ENCODE measurements around the gene MFN2. TPM values are rescaled to one million over a fixed set of nuclear protein-coding genes. Genes with fewer than 3 reads are reported as not detected.
A peak's percentile ranks its signal among the peaks of the same experiment; 100 is the strongest.

MFN2 gene
- total RNA-seq, 2 experiments from 2014 or later, result 52.5 to 71.6 TPM

GRCh38 chr1:11961230-11961629, 19.0 kb upstream of the MFN2 start:
- DNase-seq (no peak), ATAC-seq (no peak)
- Mint-ChIP-seq H3K4me1 (no peaks in the 10 kb centered on the region), H3K27ac (no peak overlapping the region), H3K9me3 (ENCODE audit: low read depth) (no peaks in the 10 kb centered on the region), H3K36me3 (ENCODE audit: low read depth) (no peaks in the 10 kb centered on the region), H3K27me3 (no peaks in the 10 kb centered on the region), H3K4me3 (no peak overlapping the region)
- ChIA-PET CTCF (no interaction called here), POLR2A (interaction anchor here (0.6 kb wide), 1 partner anchor 53 kb away, joined by 3 read pairs; no protein-coding TSS in a partner anchor)
- intact Hi-C loops (cut with DNase I, micrococcal nuclease), result no loop called here

DNA sequence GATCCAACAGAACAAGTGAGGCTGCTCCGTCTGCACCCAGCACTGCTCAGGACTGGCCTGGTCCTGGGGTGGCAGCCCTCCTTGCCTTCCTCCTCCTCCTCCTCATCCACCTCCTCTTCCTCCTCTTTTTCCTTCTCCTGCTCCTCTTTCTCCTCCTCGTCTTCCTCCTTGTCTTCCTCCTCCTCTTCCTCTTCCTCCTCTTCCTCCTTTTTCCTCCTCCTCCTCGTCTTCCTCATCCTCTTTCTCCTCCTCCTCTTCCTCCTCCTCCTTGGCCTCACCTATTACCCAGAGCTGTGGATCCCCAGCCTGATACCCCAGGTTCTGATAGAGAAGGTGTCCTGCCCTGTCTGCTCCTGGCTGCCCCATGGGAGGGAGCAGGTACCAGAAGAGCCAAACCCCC, 16.6 kb upstream of the MFN2 start:
- Mint-ChIP-seq H3K9me3 (ENCODE audit: low read depth) (no peaks in the 10 kb centered on the region), H3K27ac (no peak overlapping the region), H3K36me3 (ENCODE audit: low read depth) (peaks cover 4% of the 10 kb centered on the region), H3K4me1 (no peaks in the 10 kb centered on the region), H3K4me3 (no peak overlapping the region), H3K27me3 (no peaks in the 10 kb centered on the region)
- no peak for DNase-seq
- no peak for ATAC-seq
- POLR2A ChIA-PET, result no interaction called here
- intact Hi-C loops (cut with DNase I, micrococcal nuclease), result no loop called here
- CTCF ChIA-PET, result no interaction called here

- no peak overlapping the region for H3K27ac Mint-ChIP-seq
- ATAC-seq (no peak), DNase-seq (no peak)
- POLR2A ChIA-PET, result no interaction called here
- CTCF ChIA-PET, result no interaction called here
- H3K27me3 Mint-ChIP-seq, result no peaks in the 10 kb centered on the region
- H3K4me1 Mint-ChIP-seq, result no peaks in the 10 kb centered on the region
- intact Hi-C loops (cut with DNase I, micrococcal nuclease), result loop anchor here in 1 of 2 experiments (5.0 kb wide), 1 partner anchor 127 kb away; no protein-coding TSS in a partner anchor
- peaks cover 4% of the 10 kb centered on the region for H3K36me3 Mint-ChIP-seq (ENCODE audit: low read depth)
- no peak overlapping the region for H3K4me3 Mint-ChIP-seq
- H3K9me3 Mint-ChIP-seq (ENCODE audit: low read depth), result no peaks in the 10 kb centered on the region
These were observed 15.6 kb upstream of the MFN2 start for GRCh38 chr1:11964656-11965055.

DNA sequence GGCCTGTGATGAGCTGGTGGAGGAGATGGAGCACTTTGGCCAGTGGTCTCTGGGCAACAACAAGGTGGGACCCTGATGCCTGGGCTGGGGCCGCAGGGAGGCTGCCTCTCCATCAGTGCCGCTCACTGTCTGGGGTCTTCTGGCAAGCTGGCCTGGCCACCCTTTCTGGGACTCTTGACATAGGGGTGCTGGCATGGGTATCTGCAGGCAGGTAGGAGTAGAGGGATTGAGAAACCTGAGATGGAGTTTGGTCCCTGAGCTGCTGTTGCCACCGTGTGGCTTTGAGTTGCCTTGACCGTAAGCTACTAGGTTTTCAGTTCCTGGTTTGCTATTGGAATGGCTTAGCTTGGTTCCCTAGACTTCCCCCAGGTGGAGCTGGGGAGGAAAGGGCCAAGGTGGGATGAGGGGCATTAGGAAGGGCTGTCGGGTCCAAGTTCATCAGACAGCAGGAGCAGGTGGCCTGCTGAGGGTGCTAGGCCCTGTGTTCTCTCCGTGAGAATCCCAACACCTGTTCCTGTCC, 13.2 kb upstream of the MFN2 start:
- H3K27ac Mint-ChIP-seq, result no peak overlapping the region

GRCh38 chr1:11970441-11971185, 9.6 kb upstream of the MFN2 start:
- ChIA-PET POLR2A (interaction anchor here (0.7 kb wide), 1 partner anchor 9 kb away, joined by 3 read pairs; the partner anchor contains the start of gene MFN2), CTCF (no interaction called here)
- intact Hi-C loops (cut with DNase I, micrococcal nuclease), result no loop called here

More for the DNA sequence above, 13.2 kb upstream of the MFN2 start:
- POLR2A ChIA-PET, result interaction anchor here (0.8 kb wide), 1 partner anchor 1810 kb away, joined by 8 read pairs; no protein-coding TSS in a partner anchor
- H3K36me3 Mint-ChIP-seq (ENCODE audit: low read depth), result peaks cover 4% of the 10 kb centered on the region
- CTCF ChIA-PET, result no interaction called here
- intact Hi-C loops (cut with DNase I, micrococcal nuclease), result loop anchor here in 1 of 2 experiments (5.0 kb wide), 1 partner anchor 130 kb away; no protein-coding TSS in a partner anchor
- DNase-seq (peak; percentile 29), ATAC-seq (peak; percentile 44)
- no peaks in the 10 kb centered on the region for H3K9me3 Mint-ChIP-seq (ENCODE audit: low read depth)
- no peaks in the 10 kb centered on the region for H3K27me3 Mint-ChIP-seq
- no peak overlapping the region for H3K4me3 Mint-ChIP-seq
- no peaks in the 10 kb centered on the region for H3K4me1 Mint-ChIP-seq

DNA sequence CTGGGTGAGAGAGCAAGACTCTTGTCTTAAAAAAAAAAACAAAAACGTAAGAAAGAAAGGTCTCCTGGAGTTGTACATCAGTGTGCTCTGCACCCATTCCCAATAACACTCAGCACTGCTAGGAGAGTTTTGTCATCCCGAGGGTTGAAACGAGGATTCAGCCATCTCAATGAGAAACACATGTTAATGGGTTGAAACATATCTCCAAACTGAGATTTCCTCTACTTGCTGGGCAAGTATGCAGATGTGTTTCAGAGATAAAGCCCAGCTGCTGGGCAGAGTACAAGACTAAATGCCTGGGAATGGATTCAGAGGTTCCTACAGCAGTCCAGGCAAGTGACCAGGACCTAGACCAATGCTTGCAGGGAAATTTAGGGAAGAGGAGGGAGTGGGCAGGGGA, 2.6 kb upstream of the MFN2 start:
- ATAC-seq (no peak), DNase-seq (no peak)
- Mint-ChIP-seq H3K9me3 (ENCODE audit: low read depth) (no peaks in the 10 kb centered on the region), H3K27me3 (no peaks in the 10 kb centered on the region), H3K27ac (no peak overlapping the region), H3K4me3 (no peak overlapping the region), H3K36me3 (ENCODE audit: low read depth) (peaks cover 13% of the 10 kb centered on the region), H3K4me1 (peaks cover 23% of the 10 kb centered on the region)
- CTCF ChIA-PET, result interaction anchor here (0.6 kb wide), 1 partner anchor 12 kb away, joined by 3 read pairs; no protein-coding TSS in a partner anchor
- intact Hi-C loops (cut with DNase I, micrococcal nuclease), result no loop called here
- POLR2A ChIA-PET, result interaction anchor here (0.6 kb wide), 2 partner anchors 25 to 704 kb away, joined by 3 to 6 read pairs; no protein-coding TSS in a partner anchor

More at GRCh38 chr1:11970441-11971185, 9.6 kb upstream of the MFN2 start:
- no peak overlapping the region for H3K27ac Mint-ChIP-seq
- DNase-seq (no peak), ATAC-seq (no peak)
- H3K27me3 Mint-ChIP-seq, result no peaks in the 10 kb centered on the region
- H3K36me3 Mint-ChIP-seq (ENCODE audit: low read depth), result peaks cover 8% of the 10 kb centered on the region
- peaks cover 2% of the 10 kb centered on the region for H3K4me1 Mint-ChIP-seq
- H3K4me3 Mint-ChIP-seq, result no peak overlapping the region
- no peaks in the 10 kb centered on the region for H3K9me3 Mint-ChIP-seq (ENCODE audit: low read depth)

DNA sequence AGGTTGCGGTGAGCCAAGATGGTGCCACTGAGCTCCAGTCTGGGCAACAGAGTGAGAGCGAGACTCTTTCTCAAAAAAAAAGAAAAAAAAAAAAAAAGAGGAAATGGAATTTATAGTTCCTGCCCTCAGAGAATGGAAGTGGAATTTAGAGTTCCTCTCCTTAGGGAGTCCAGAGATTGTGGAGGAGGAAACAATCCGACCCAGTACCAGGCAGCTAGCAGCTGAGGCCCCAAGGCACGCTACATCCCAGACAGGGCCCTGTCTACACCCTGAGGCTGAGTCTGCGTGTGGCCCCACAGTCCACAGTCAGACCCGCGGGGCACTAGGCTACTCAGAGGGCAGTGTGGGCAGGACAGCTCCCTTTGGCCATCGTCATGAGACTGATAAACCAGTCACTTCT, 1.9 kb upstream of the MFN2 start:
- CTCF ChIA-PET, result interaction anchor here (0.6 to 1.3 kb wide), 2 partner anchors 11 to 110 kb away, joined by 3 read pairs; no protein-coding TSS in a partner anchor
- Mint-ChIP-seq H3K4me3 (no peak overlapping the region), H3K27ac (no peak overlapping the region), H3K36me3 (ENCODE audit: low read depth) (peaks cover 13% of the 10 kb centered on the region), H3K9me3 (ENCODE audit: low read depth) (no peaks in the 10 kb centered on the region), H3K27me3 (no peaks in the 10 kb centered on the region), H3K4me1 (peaks cover 22% of the 10 kb centered on the region)
- intact Hi-C loops (cut with DNase I, micrococcal nuclease), result no loop called here
- POLR2A ChIA-PET, result interaction anchor here (0.6 kb wide), 2 partner anchors 24 to 705 kb away, joined by 3 to 6 read pairs; no protein-coding TSS in a partner anchor
- ATAC-seq (no peak), DNase-seq (no peak)

- Mint-ChIP-seq H3K27me3 (no peaks in the 10 kb centered on the region), H3K27ac (peak overlapping the region; percentile 58), H3K36me3 (ENCODE audit: low read depth) (peaks cover 16% of the 10 kb centered on the region), H3K4me1 (peaks cover 30% of the 10 kb centered on the region), H3K4me3 (peak overlapping the region; percentile 97), H3K9me3 (ENCODE audit: low read depth) (no peaks in the 10 kb centered on the region)
- ATAC-seq (no peak), DNase-seq (no peak)
- intact Hi-C loops (cut with DNase I, micrococcal nuclease), result no loop called here
- ChIA-PET POLR2A (interaction anchor here (0.9 to 2.6 kb wide), 3 partner anchors 8 to 70 kb away, joined by 3 to 63 read pairs (median 3); no protein-coding TSS in a partner anchor), CTCF (interaction anchor here (1.3 kb wide), 1 partner anchor 109 kb away, joined by 3 read pairs; no protein-coding TSS in a partner anchor)
These were observed 1.0 kb upstream of the MFN2 start for GRCh38 chr1:11979028-11979850.

GRCh38 chr1:11980676-11980972, 380 bp downstream of the MFN2 start:
- CTCF ChIA-PET, result interaction anchor here (0.6 to 2.5 kb wide), 3 partner anchors 38 to 197 kb away, joined by 3 to 8 read pairs (median 4); partner anchors contain the start of gene MIIP
- intact Hi-C loops (cut with DNase I, micrococcal nuclease), result loop anchor here (1.0 to 10.0 kb wide), 12 partner anchors 39 to 968 kb away; partner anchors contain the start of genes MIIP (in 2 of the 2), PLOD1 (in 2 of the 2), AGTRAP (in 1 of the 2) and CLCN6 (in 1 of the 2)
- Mint-ChIP-seq H3K9me3 (ENCODE audit: low read depth) (no peaks in the 10 kb centered on the region), H3K4me1 (peaks cover 36% of the 10 kb centered on the region), H3K27ac (peak overlapping the region; percentile 94), H3K36me3 (ENCODE audit: low read depth) (peaks cover 16% of the 10 kb centered on the region), H3K4me3 (peak overlapping the region; percentile 97), H3K27me3 (no peaks in the 10 kb centered on the region)
- DNase-seq, result no peak
- no peak for ATAC-seq
- POLR2A ChIA-PET, result interaction anchor here (2.6 kb wide), 1 partner anchor 72 kb away, joined by 63 read pairs; no protein-coding TSS in a partner anchor

- no peaks in the 10 kb centered on the region for H3K27me3 Mint-ChIP-seq
- peak overlapping the region; percentile 97 for H3K4me3 Mint-ChIP-seq
- intact Hi-C loops (cut with DNase I, micrococcal nuclease), result loop anchor here (2.0 to 10.0 kb wide), 2 partner anchors 47 to 717 kb away; partner anchors contain the start of genes MTOR (in 1 of the 2) and PLOD1 (in 1 of the 2)
- CTCF ChIA-PET, result interaction anchor here (0.7 to 2.5 kb wide), 2 partner anchors 9 to 39 kb away, joined by 3 to 8 read pairs; partner anchors contain the start of gene MIIP
- POLR2A ChIA-PET, result interaction anchor here (0.5 to 2.6 kb wide), 2 partner anchors 18 to 72 kb away, joined by 4 to 63 read pairs; no protein-coding TSS in a partner anchor
- H3K27ac Mint-ChIP-seq, result peak overlapping the region; percentile 94
- H3K9me3 Mint-ChIP-seq (ENCODE audit: low read depth), result no peaks in the 10 kb centered on the region
- ATAC-seq (no peak), DNase-seq (no peak)
- H3K4me1 Mint-ChIP-seq, result peaks cover 39% of the 10 kb centered on the region
- H3K36me3 Mint-ChIP-seq (ENCODE audit: low read depth), result peaks cover 22% of the 10 kb centered on the region
These were observed 1.2 kb downstream of the MFN2 start for GRCh38 chr1:11981378-11982009.
